HEK293 (cell line): ENCODE measurements around the gene TMEM231.
"Not testable (repeated sequence)": the region's sequence is repeated elsewhere in the genome, so short reads cannot be mapped to it uniquely, and the experiment has no call there.

Source experiments
- CTCF ChIA-PET: fragments of 350-600 bp; formaldehyde crosslinking; extraction: SDS; loops from one replicate; lab custom pipeline; 2021; ENCODE audit warnings: antibody characterized with exemption; lab: Yijun Ruan, JAX
- POLR2A ChIA-PET: fragments of 300-600 bp; formaldehyde crosslinking; extraction: SDS; loops from one replicate; lab custom pipeline; 2020; ENCODE audit warnings: antibody characterized with exemption, inconsistent platforms; lab: Yijun Ruan, JAX
- H3K27ac ChIP-seq: fragments of 200-500 bp; sonication (Bioruptor generic); 2 replicates; pipeline ENCODE4 v1.5.1; 2014; ENCODE audit warnings: low read depth, low read length, control low read depth, inconsistent platforms; ENCODE audit errors: extremely low read depth
- H3K36me3 ChIP-seq, 2 experiments: fragments of 200-500 bp in 1 of 2; sonication (Bioruptor generic) in 1 of 2; 1 replicate in 1 of 2; 2 replicates in 1 of 2; pipeline ENCODE4 v1.5.1; 2014 to 2017; ENCODE audit warnings: inconsistent platforms in 2 of 2, low read length in 2 of 2; ENCODE audit not compliant: control insufficient read depth in 2 of 2, insufficient read depth in 1 of 2
- H3K4me1 ChIP-seq: fragments of 200-500 bp; sonication (Bioruptor generic); 2 replicates; pipeline ENCODE4 v1.5.1; 2014; ENCODE audit warnings: mild to moderate bottlenecking, low read length, inconsistent platforms; ENCODE audit not compliant: control insufficient read depth, insufficient read depth
- H3K4me3 ChIP-seq: 2 replicates; pipeline ENCODE4 v1.5.1; 2011; ENCODE audit warnings: low read depth, mild to moderate bottlenecking, control low read depth, low read length, moderate library complexity
- H3K9me3 ChIP-seq: fragments of 200-500 bp; sonication (Bioruptor generic); 2 replicates; pipeline ENCODE4 v1.5.1; 2014; ENCODE audit warnings: low read depth, low read length, inconsistent platforms; ENCODE audit not compliant: control insufficient read depth, insufficient read depth
- BCL11A ChIP-seq: fragments of 450-650 bp; formaldehyde crosslinking; IDR thresholded peaks from 2 replicates; pipeline ENCODE4 v1.5.1; 2016; ENCODE audit warnings: low read depth, missing biosample characterization, missing genetic modification characterization
- EGR2 ChIP-seq: fragments of 450-650 bp; formaldehyde crosslinking; IDR thresholded peaks from 2 replicates; pipeline ENCODE4 v1.5.1; 2016; ENCODE audit warnings: low read depth, missing biosample characterization, missing genetic modification characterization
- OSR2 ChIP-seq: fragments of 450-650 bp; formaldehyde crosslinking; IDR thresholded peaks from 2 replicates; pipeline ENCODE4 v1.5.1; 2016; ENCODE audit warnings: missing biosample characterization, missing genetic modification characterization
- YY2 ChIP-seq: fragments of 450-650 bp; formaldehyde crosslinking; IDR thresholded peaks from 2 replicates; pipeline ENCODE4 v1.5.1; 2016; ENCODE audit warnings: missing biosample characterization, missing genetic modification characterization
- ZBTB17 ChIP-seq: fragments of 450-650 bp; formaldehyde crosslinking; IDR thresholded peaks from 2 replicates; pipeline ENCODE4 v1.5.1; 2016; ENCODE audit warnings: missing biosample characterization, missing genetic modification characterization
- ZFHX2 ChIP-seq: fragments of 450-650 bp; formaldehyde crosslinking; conservative IDR thresholded peaks from 2 replicates; pipeline ENCODE4 v1.5.1; 2016; ENCODE audit warnings: missing biosample characterization, missing genetic modification characterization
- ZFP37 ChIP-seq: fragments of 450-650 bp; formaldehyde crosslinking; IDR thresholded peaks from 2 replicates; pipeline ENCODE4 v1.5.1; 2016; ENCODE audit warnings: missing biosample characterization, missing genetic modification characterization
- ZIC2 ChIP-seq: fragments of 450-650 bp; formaldehyde crosslinking; IDR thresholded peaks from 2 replicates; pipeline ENCODE4 v1.5.1; 2016; ENCODE audit warnings: missing biosample characterization, missing genetic modification characterization
- ZNF2 ChIP-seq: fragments of 450-650 bp; formaldehyde crosslinking; IDR thresholded peaks from 2 replicates; pipeline ENCODE4 v1.5.1; 2016; ENCODE audit warnings: missing biosample characterization, missing genetic modification characterization
- ZNF24 ChIP-seq: fragments of 450-650 bp; formaldehyde crosslinking; IDR thresholded peaks from 2 replicates; pipeline ENCODE4 v1.5.1; 2016; ENCODE audit warnings: missing biosample characterization, missing genetic modification characterization
- ZNF362 ChIP-seq: fragments of 450-650 bp; formaldehyde crosslinking; IDR thresholded peaks from 2 replicates; pipeline ENCODE4 v1.5.1; 2016; ENCODE audit warnings: missing biosample characterization, missing genetic modification characterization
- ZNF549 ChIP-seq: fragments of 450-650 bp; IDR thresholded peaks from 2 replicates; pipeline ENCODE4 v1.5.1; 2018; ENCODE audit warnings: missing biosample characterization, missing genetic modification characterization, mild to moderate bottlenecking, inconsistent platforms, moderate library complexity
- ZNF626 ChIP-seq: fragments of 450-650 bp; sonication (Bioruptor Pico); formaldehyde crosslinking; IDR thresholded peaks from 2 replicates; pipeline ENCODE4 v1.5.1; 2018; ENCODE audit warnings: missing biosample characterization, missing genetic modification characterization, inconsistent platforms
- ZNF654 ChIP-seq: fragments of 450-650 bp; formaldehyde crosslinking; IDR thresholded peaks from 2 replicates; pipeline ENCODE4 v1.5.1; 2016; ENCODE audit warnings: low read depth, missing biosample characterization, missing genetic modification characterization
- ZNF660 ChIP-seq: fragments of 450-650 bp; IDR thresholded peaks from 2 replicates; pipeline ENCODE4 v1.5.1; 2018; ENCODE audit warnings: missing biosample characterization, mild to moderate bottlenecking, missing genetic modification characterization
- ZNF670 ChIP-seq: fragments of 450-650 bp; formaldehyde crosslinking; IDR thresholded peaks from 2 replicates; pipeline ENCODE4 v1.5.1; 2016; ENCODE audit warnings: missing biosample characterization, missing genetic modification characterization, low read depth
- TF ChIP-seq, protein P1 (sequence below): fragments of 450-650 bp; formaldehyde crosslinking; IDR thresholded peaks from 2 replicates; pipeline ENCODE4 v1.5.0; 2017; ENCODE audit warnings: missing biosample characterization, missing genetic modification characterization, borderline replicate concordance
- TF ChIP-seq, protein P2 (sequence below): fragments of 450-650 bp; formaldehyde crosslinking; IDR thresholded peaks from 2 replicates; pipeline ENCODE4 v1.5.1; 2017; ENCODE audit warnings: missing biosample characterization, missing genetic modification characterization
- TF ChIP-seq, protein P3 (sequence below): fragments of 450-650 bp; formaldehyde crosslinking; IDR thresholded peaks from 2 replicates; pipeline ENCODE4 v1.5.1; 2016; ENCODE audit warnings: missing biosample characterization, missing genetic modification characterization

The TMEM231 gene

DNA sequence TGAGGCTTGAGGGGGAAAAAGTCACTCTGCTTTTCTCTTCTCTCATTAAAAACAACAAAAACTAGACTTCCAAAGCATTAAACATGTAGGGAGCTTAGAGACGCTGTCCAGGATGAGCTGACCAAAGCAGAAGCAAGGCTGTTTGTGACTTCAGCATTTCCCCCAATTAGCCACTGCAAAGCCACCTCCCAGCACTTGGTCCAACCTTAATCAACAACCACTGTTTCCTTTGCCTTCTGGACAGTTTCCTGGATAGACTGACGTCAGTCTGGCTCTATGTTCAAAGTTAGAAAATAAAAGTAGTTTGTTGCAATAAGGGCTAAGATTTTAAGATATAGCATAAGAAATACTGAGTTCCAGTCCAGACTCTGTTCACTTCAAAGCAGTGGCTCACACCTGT is 3.1 kb downstream of the TMEM231 start:
- Histone ChIP-seq H3K9me3 (no peaks in the 10 kb centered on the region), H3K4me3 (no peak overlapping the region), H3K4me1 (no peaks in the 10 kb centered on the region), H3K27ac (no peak overlapping the region), H3K36me3 (no peaks in the 10 kb centered on the region)
- POLR2A ChIA-PET = interaction anchor here (0.6 kb wide), 1 partner anchor 35 kb away, joined by 3 read pairs; no protein-coding TSS in a partner anchor
- CTCF ChIA-PET = interaction anchor here (1.0 to 6.3 kb wide), 4 partner anchors 36 to 88 kb away, joined by 4 to 49 read pairs (median 14); no protein-coding TSS in a partner anchor
- TF ChIP-seq ZNF362 (tag by site-specific recombination) = no peak
- no peak for TF ChIP-seq ZNF549
- no peak for TF ChIP-seq YY2
- TF ChIP-seq OSR2 (tag by site-specific recombination) = no peak
- no peak for TF ChIP-seq ZNF670 (tag by site-specific recombination)
- TF ChIP-seq BCL11A (tag by site-specific recombination) = no peak
- no peak for TF ChIP-seq ZNF24
- TF ChIP-seq, protein P1, sequence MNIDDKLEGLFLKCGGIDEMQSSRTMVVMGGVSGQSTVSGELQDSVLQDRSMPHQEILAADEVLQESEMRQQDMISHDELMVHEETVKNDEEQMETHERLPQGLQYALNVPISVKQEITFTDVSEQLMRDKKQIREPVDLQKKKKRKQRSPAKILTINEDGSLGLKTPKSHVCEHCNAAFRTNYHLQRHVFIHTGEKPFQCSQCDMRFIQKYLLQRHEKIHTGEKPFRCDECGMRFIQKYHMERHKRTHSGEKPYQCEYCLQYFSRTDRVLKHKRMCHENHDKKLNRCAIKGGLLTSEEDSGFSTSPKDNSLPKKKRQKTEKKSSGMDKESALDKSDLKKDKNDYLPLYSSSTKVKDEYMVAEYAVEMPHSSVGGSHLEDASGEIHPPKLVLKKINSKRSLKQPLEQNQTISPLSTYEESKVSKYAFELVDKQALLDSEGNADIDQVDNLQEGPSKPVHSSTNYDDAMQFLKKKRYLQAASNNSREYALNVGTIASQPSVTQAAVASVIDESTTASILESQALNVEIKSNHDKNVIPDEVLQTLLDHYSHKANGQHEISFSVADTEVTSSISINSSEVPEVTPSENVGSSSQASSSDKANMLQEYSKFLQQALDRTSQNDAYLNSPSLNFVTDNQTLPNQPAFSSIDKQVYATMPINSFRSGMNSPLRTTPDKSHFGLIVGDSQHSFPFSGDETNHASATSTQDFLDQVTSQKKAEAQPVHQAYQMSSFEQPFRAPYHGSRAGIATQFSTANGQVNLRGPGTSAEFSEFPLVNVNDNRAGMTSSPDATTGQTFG = no peak

DNA sequence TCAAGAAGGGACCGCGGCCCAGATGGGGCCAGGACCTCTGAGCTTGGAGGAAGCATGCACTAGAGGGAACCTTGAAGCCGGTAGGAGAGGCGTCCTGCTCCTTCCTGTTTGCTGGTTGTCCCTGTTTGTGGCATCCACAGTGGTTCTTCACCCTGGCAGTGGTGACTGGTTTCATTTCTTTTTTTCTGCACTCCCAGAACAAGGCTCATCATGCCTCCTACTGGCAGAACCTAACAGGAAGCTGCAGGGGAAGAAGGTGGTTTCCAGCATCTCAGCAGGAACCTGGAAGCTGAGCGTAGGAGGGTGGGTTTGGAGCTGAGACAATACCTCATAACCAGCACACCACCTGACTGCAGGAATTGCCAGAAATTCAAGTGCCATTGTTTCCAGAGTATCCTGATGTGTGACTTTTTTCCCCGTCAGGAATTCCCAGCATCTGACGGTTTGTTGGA is 5.8 kb downstream of the TMEM231 start:
- no peak for TF ChIP-seq ZNF626 (tag by site-specific recombination)
- 0 out of 2 replicates have a peak, but pooled peaks have one; percentile 24 for TF ChIP-seq ZNF2 (tag by site-specific recombination)
- peak; percentile 42; the same call in 1 of the 2 replicates for TF ChIP-seq EGR2
- TF ChIP-seq, protein P2, sequence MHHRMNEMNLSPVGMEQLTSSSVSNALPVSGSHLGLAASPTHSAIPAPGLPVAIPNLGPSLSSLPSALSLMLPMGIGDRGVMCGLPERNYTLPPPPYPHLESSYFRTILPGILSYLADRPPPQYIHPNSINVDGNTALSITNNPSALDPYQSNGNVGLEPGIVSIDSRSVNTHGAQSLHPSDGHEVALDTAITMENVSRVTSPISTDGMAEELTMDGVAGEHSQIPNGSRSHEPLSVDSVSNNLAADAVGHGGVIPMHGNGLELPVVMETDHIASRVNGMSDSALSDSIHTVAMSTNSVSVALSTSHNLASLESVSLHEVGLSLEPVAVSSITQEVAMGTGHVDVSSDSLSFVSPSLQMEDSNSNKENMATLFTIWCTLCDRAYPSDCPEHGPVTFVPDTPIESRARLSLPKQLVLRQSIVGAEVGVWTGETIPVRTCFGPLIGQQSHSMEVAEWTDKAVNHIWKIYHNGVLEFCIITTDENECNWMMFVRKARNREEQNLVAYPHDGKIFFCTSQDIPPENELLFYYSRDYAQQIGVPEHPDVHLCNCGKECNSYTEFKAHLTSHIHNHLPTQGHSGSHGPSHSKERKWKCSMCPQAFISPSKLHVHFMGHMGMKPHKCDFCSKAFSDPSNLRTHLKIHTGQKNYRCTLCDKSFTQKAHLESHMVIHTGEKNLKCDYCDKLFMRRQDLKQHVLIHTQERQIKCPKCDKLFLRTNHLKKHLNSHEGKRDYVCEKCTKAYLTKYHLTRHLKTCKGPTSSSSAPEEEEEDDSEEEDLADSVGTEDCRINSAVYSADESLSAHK = peak; percentile 50; the same call in 1 of the 2 replicates
- peak; percentile 56 for TF ChIP-seq ZNF654 (tag by site-specific recombination)
- peak; percentile 69; the same call in 1 of the 2 replicates for TF ChIP-seq ZNF660 (tag by site-specific recombination)
- TF ChIP-seq ZIC2 (tag by site-specific recombination) = peak; percentile 57
- peak; percentile 41; the same call in 1 of the 2 replicates for TF ChIP-seq ZFHX2 (tag by site-specific recombination)
- TF ChIP-seq, protein P3, sequence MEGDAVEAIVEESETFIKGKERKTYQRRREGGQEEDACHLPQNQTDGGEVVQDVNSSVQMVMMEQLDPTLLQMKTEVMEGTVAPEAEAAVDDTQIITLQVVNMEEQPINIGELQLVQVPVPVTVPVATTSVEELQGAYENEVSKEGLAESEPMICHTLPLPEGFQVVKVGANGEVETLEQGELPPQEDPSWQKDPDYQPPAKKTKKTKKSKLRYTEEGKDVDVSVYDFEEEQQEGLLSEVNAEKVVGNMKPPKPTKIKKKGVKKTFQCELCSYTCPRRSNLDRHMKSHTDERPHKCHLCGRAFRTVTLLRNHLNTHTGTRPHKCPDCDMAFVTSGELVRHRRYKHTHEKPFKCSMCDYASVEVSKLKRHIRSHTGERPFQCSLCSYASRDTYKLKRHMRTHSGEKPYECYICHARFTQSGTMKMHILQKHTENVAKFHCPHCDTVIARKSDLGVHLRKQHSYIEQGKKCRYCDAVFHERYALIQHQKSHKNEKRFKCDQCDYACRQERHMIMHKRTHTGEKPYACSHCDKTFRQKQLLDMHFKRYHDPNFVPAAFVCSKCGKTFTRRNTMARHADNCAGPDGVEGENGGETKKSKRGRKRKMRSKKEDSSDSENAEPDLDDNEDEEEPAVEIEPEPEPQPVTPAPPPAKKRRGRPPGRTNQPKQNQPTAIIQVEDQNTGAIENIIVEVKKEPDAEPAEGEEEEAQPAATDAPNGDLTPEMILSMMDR (tag by site-specific recombination) = peak; percentile 26; the same call in 1 of the 2 replicates
- 0 out of 2 replicates have a peak, but pooled peaks have one; percentile 11 for TF ChIP-seq OSR2 (tag by site-specific recombination)
- TF ChIP-seq ZBTB17 (tag by site-specific recombination) = peak; percentile 54
- TF ChIP-seq ZNF670 (tag by site-specific recombination) = no peak
- TF ChIP-seq ZFP37 (tag by site-specific recombination) = no peak
- H3K4me3 ChIP-seq = no peak overlapping the region
- H3K4me1 ChIP-seq = no peaks in the 10 kb centered on the region
- H3K36me3 ChIP-seq = no peaks in the 10 kb centered on the region
- no peak overlapping the region for H3K27ac ChIP-seq
- H3K9me3 ChIP-seq = no peaks in the 10 kb centered on the region
- CTCF ChIA-PET = interaction anchor here (0.7 to 6.3 kb wide), 11 partner anchors 10 to 255 kb away, joined by 3 to 49 read pairs (median 6); partner anchors contain the start of gene TMEM170A
- POLR2A ChIA-PET = no interaction called here

- H3K9me3 ChIP-seq, H3K27ac ChIP-seq, POLR2A ChIA-PET, H3K4me1 ChIP-seq, H3K36me3 ChIP-seq, H3K4me3 ChIP-seq: not testable (repeated sequence)
- CTCF ChIA-PET = interaction anchor here (0.9 to 6.3 kb wide), 3 partner anchors 77 to 315 kb away, joined by 3 to 49 read pairs (median 9); partner anchors contain the start of gene TMEM170A
Observed at GRCh38 chr16:75548456-75548855, 7.6 kb downstream of the TMEM231 start.
